ENCODE measurements around the gene PCDHB8.

PCDHB8 gene

DNA sequence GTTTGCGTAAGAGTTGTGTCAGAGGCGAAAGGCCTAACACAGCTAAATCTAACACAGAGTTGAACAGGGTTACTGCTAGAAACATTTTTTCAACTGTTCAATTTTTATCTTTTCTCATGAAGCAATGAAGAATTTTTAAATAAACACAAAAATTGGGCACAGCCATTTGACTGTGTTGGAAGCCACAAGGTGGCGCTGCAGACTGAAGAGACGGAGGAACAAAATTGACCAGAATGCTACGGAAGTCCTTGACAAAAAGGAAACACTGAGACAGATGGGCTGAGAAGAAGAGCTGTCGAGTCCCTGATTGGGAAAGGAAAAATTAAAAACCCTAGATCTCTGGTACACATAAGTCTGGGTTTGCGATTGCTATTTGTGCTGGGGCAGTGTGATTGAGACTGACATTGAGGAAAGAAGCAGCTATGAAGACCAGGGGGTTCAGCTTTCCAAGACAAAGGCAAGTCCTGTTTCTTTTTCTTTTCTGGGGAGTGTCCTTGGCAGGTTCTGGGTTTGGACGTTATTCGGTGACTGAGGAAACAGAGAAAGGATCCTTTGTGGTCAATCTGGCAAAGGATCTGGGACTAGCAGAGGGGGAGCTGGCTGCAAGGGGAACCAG lies 9.4 kb downstream of the PCDHB8 start, which contains the start of gene PCDHB9:
Gene PCDHB9 (plus strand): TSS at position 265 of the 616 bp plus-strand sequence. CDS start 158 bp downstream, at position 423.
- no peak for TF ChIP-seq EGR1 (IDR thresholded peaks at IDR 0.05)
- TF ChIP-seq CREB1 (IDR thresholded peaks at IDR 0.05; ENCODE audit: low read depth) = no peak
- no peak for TF ChIP-seq CEBPB (IDR thresholded peaks at IDR 0.05)
- TF ChIP-seq RAD21 (IDR thresholded peaks at IDR 0.05; ENCODE audit: low read depth) = peak; percentile 13; the same call in 1 of the 2 replicates
- TF ChIP-seq FOXM1 (IDR thresholded peaks at IDR 0.05; ENCODE audit: borderline replicate concordance, low read depth) = no peak
- TF ChIP-seq, protein P1, sequence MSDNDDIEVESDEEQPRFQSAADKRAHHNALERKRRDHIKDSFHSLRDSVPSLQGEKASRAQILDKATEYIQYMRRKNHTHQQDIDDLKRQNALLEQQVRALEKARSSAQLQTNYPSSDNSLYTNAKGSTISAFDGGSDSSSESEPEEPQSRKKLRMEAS (IDR thresholded peaks at IDR 0.05) = no peak

GRCh38 chr5:141192110-141192725 lies 14.6 kb downstream of the PCDHB8 start, which contains the start of gene PCDHB10:
Gene PCDHB10, plus strand, starts transcription at chr5:141192353. Its CDS starts 200 bp downstream, at chr5:141192553.
- TF ChIP-seq RAD21 (IDR thresholded peaks at IDR 0.05; ENCODE audit: low read depth) (peak; percentile 44), TAF1 (IDR thresholded peaks at IDR 0.05; ENCODE audit: low read depth) (no peak)

GRCh38 chr5:141196363-141196762 lies 18.8 kb downstream of the PCDHB8 start:
- no peak for TF ChIP-seq NFIC (IDR thresholded peaks at IDR 0.05)
- TF ChIP-seq ZBTB7A (IDR thresholded peaks at IDR 0.05; ENCODE audit: low read depth) = no peak
- no peak for TF ChIP-seq YY1 (IDR thresholded peaks at IDR 0.05; ENCODE audit: low read depth)
- no peak for TF ChIP-seq FOXM1 (IDR thresholded peaks at IDR 0.05; ENCODE audit: borderline replicate concordance, low read depth)
- TF ChIP-seq CREB1 (IDR thresholded peaks at IDR 0.05; ENCODE audit: low read depth) = no peak
- TF ChIP-seq, protein P1 (IDR thresholded peaks at IDR 0.05) = no peak
- no peak for TF ChIP-seq RAD21 (IDR thresholded peaks at IDR 0.05; ENCODE audit: low read depth)

GRCh38 chr5:141199359-141200235 lies 22.0 kb downstream of the PCDHB8 start, which contains the start of gene PCDHB11:
Gene PCDHB11, plus strand, starts transcription at chr5:141199627. Its CDS starts 148 bp downstream, at chr5:141199775.
- TF ChIP-seq RAD21 (IDR thresholded peaks at IDR 0.05; ENCODE audit: low read depth) = peak; percentile 46
- TF ChIP-seq, protein P2, sequence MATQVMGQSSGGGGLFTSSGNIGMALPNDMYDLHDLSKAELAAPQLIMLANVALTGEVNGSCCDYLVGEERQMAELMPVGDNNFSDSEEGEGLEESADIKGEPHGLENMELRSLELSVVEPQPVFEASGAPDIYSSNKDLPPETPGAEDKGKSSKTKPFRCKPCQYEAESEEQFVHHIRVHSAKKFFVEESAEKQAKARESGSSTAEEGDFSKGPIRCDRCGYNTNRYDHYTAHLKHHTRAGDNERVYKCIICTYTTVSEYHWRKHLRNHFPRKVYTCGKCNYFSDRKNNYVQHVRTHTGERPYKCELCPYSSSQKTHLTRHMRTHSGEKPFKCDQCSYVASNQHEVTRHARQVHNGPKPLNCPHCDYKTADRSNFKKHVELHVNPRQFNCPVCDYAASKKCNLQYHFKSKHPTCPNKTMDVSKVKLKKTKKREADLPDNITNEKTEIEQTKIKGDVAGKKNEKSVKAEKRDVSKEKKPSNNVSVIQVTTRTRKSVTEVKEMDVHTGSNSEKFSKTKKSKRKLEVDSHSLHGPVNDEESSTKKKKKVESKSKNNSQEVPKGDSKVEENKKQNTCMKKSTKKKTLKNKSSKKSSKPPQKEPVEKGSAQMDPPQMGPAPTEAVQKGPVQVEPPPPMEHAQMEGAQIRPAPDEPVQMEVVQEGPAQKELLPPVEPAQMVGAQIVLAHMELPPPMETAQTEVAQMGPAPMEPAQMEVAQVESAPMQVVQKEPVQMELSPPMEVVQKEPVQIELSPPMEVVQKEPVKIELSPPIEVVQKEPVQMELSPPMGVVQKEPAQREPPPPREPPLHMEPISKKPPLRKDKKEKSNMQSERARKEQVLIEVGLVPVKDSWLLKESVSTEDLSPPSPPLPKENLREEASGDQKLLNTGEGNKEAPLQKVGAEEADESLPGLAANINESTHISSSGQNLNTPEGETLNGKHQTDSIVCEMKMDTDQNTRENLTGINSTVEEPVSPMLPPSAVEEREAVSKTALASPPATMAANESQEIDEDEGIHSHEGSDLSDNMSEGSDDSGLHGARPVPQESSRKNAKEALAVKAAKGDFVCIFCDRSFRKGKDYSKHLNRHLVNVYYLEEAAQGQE (IDR thresholded peaks at IDR 0.05; ENCODE audit: low read depth) = no peak

- TF ChIP-seq YY1 (IDR thresholded peaks at IDR 0.05; ENCODE audit: low read depth) (no peak), CEBPB (IDR thresholded peaks at IDR 0.05) (no peak), ZBTB7A (IDR thresholded peaks at IDR 0.05; ENCODE audit: low read depth) (no peak), TCF12 (IDR thresholded peaks at IDR 0.05; ENCODE audit: low read depth) (no peak), NFIC (IDR thresholded peaks at IDR 0.05) (no peak), RAD21 (IDR thresholded peaks at IDR 0.05; ENCODE audit: low read depth) (no peak), TEAD4 (IDR thresholded peaks at IDR 0.05) (no peak), EP300 (IDR thresholded peaks at IDR 0.05; ENCODE audit: borderline replicate concordance) (no peak), CREB1 (IDR thresholded peaks at IDR 0.05; ENCODE audit: low read depth) (no peak), EGR1 (IDR thresholded peaks at IDR 0.05) (no peak), TAF1 (IDR thresholded peaks at IDR 0.05; ENCODE audit: low read depth) (no peak), FOXM1 (IDR thresholded peaks at IDR 0.05; ENCODE audit: borderline replicate concordance, low read depth) (no peak)
- TF ChIP-seq, protein P2 (IDR thresholded peaks at IDR 0.05; ENCODE audit: low read depth) = no peak
- TF ChIP-seq, protein P3, sequence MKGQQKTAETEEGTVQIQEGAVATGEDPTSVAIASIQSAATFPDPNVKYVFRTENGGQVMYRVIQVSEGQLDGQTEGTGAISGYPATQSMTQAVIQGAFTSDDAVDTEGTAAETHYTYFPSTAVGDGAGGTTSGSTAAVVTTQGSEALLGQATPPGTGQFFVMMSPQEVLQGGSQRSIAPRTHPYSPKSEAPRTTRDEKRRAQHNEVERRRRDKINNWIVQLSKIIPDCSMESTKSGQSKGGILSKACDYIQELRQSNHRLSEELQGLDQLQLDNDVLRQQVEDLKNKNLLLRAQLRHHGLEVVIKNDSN (IDR thresholded peaks at IDR 0.05) = no peak
- TF ChIP-seq, protein P1 (IDR thresholded peaks at IDR 0.05) = no peak
Observed at GRCh38 chr5:141208478-141208877, 30.9 kb downstream of the PCDHB8 start, which contains the start of gene PCDHB12. Gene PCDHB12, plus strand, starts transcription at chr5:141208719. Its CDS starts 189 bp downstream, at chr5:141208908.
